ENCODE measurements around the gene NFKBIB.
"Not testable (repeated sequence)": the region's sequence is repeated elsewhere in the genome, so short reads cannot be mapped to it uniquely, and the experiment has no call there.

Gene NFKBIB

DNA sequence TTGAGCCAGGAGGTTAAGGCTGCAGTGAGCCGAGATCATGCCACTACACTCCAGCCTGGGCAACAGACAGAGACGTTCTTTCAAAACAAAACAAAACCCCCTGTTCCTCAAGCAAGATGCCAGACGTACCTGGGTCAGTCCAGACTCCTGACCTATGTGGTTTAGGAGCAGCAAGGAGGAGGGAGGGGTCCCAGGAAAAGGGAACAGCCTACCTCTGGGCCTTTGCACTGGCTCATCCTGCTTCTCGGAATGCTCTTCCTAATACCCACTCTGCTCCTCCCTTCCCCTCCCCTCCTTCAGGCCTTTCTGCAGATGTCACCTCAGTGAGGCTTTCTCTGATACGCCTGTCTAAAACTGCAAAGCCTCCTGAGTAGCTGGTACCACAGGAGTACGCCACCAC, 31.2 kb upstream of the NFKBIB start:
- H3K27me3 Mint-ChIP-seq, result no peaks in the 10 kb centered on the region
- no peaks in the 10 kb centered on the region for H3K9me3 Mint-ChIP-seq
- H3K36me3 Mint-ChIP-seq (ENCODE audit: low read depth), result peaks cover 23% of the 10 kb centered on the region
- H3K27ac Mint-ChIP-seq, result peak overlapping the region; percentile 91
- peaks cover 60% of the 10 kb centered on the region for H3K4me1 Mint-ChIP-seq (ENCODE audit: low read depth)
- H3K4me3 Mint-ChIP-seq, result peak overlapping the region; percentile 87

DNA sequence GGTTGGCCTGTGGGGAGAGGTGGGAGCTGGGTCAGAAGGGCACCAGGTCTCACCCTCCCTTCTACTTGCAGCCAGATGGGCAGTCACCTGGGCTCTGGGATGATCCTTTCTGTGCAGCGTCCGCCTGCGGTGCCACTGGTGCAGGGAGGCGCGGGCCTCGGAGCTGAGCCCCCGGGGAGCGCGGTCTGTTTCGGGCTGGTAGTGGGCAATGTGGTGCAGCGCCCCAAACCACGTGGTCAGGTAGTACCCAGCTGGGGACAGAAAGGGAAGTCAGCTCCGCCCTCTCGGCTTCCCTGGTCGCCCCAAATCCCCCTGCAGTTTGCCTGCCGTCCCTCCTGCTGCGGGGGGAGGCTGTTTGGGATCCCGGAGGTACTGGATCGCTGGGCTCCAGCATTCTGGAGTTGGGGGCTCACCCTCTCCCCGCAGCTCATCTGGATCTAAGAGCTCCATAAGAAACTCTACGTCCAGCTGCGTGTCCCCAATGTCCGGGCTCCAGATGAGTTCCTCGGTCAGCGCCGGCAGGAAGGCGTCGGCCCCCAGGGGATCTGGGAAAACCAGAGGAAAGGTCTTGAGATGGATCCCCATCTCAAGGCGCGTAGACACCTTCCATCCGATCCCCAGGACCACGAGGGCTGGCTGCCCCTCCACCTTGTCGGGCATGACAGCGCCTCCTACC, 30.5 kb upstream of the NFKBIB start:
- Mint-ChIP-seq H3K27me3 (no peaks in the 10 kb centered on the region), H3K27ac (peak overlapping the region; percentile 91), H3K36me3 (ENCODE audit: low read depth) (peaks cover 23% of the 10 kb centered on the region), H3K4me3 (peak overlapping the region; percentile 87), H3K9me3 (no peaks in the 10 kb centered on the region), H3K4me1 (ENCODE audit: low read depth) (peaks cover 58% of the 10 kb centered on the region)

DNA sequence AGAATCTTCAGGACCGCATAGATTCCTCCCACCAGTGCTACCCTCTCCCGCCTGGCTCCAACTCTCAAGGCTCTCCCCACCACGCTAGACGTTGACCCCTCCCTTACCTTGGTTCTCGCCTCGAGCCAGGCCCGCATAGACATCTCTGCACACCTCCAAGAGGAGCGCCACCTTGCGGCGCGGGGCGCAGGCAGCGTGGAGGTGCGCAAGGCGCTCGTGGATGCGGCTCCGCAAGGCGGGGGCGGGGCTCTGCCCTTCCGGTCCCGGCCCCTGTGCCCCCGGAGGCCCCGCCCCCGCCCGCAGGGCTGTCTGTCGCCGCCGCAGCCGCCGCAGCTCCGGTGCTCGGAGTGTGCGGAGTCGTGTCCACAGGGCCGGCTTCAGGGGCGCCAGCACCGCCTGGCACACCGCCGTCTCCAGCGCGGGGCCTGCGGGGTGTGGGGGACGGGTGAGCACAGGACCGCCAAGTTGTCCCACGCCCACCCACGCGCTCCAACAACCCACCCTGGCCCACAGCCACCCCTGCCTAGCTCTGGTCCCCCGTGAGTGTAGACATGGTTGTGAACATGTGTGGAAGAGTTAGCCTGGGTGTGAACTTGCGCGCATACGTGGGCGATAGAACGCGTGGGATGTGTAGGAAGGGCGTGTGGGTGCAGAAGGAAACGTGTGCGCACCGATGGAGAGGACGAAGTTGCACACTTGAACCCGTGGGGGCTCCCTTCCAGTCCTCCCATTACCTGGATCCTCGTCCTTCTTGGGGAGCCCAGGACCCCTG, 29.7 kb upstream of the NFKBIB start:
- no peaks in the 10 kb centered on the region for H3K9me3 Mint-ChIP-seq
- no peaks in the 10 kb centered on the region for H3K27me3 Mint-ChIP-seq
- peak overlapping the region; percentile 91 for H3K27ac Mint-ChIP-seq
- peak overlapping the region; percentile 87 for H3K4me3 Mint-ChIP-seq
- peaks cover 51% of the 10 kb centered on the region for H3K4me1 Mint-ChIP-seq (ENCODE audit: low read depth)
- H3K36me3 Mint-ChIP-seq (ENCODE audit: low read depth), result peaks cover 23% of the 10 kb centered on the region

DNA sequence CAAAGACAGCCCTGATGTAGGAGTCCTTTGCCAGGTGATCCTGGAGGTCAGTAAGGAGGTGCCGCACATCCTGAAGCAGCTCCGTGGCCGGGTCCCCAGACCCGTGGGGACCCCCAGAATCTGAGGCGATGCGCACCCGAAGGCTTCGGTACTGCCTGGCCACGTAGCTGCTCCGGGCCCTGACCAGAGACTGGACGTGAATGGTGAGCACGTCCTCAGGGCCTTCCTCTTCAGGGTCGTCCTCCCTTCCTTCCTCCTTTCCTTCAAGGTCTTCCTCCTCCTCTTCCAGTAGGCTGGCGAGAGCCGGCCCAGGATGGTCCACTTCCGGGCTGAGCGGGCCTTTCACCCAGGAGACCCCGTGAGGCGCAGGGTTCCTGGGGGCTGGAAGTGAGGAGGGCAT, 29.2 kb upstream of the NFKBIB start:
- H3K36me3 Mint-ChIP-seq (ENCODE audit: low read depth), result peaks cover 24% of the 10 kb centered on the region
- peak overlapping the region; percentile 87 for H3K4me3 Mint-ChIP-seq
- peaks cover 45% of the 10 kb centered on the region for H3K4me1 Mint-ChIP-seq (ENCODE audit: low read depth)
- H3K27me3 Mint-ChIP-seq, result no peaks in the 10 kb centered on the region
- H3K27ac Mint-ChIP-seq, result peak overlapping the region; percentile 87
- no peaks in the 10 kb centered on the region for H3K9me3 Mint-ChIP-seq

DNA sequence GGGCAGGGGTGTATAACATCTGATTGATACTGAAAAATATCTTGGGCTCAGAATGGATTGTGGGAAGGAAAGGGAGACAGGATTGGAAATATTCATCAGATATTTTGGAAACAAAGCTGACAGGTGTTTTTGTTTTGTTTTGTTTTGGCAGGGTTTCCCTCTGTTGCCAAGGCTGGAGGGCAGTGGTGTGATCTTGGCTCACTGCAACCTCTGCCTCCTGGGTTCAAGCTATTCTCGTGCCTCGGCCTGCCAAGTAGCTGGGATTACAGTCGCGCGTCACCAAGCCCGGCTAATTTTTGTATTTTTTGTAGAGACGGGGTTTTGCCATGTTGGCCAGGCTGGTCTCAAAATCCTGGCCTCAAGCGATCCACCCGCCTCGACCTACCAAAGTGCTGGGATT, 26.4 kb upstream of the NFKBIB start:
- peaks cover 44% of the 10 kb centered on the region for H3K4me1 Mint-ChIP-seq (ENCODE audit: low read depth)
- H3K27me3 Mint-ChIP-seq, H3K9me3 Mint-ChIP-seq, H3K4me3 Mint-ChIP-seq, H3K27ac Mint-ChIP-seq: not testable (repeated sequence)
- H3K36me3 Mint-ChIP-seq (ENCODE audit: low read depth), result peaks cover 20% of the 10 kb centered on the region

DNA sequence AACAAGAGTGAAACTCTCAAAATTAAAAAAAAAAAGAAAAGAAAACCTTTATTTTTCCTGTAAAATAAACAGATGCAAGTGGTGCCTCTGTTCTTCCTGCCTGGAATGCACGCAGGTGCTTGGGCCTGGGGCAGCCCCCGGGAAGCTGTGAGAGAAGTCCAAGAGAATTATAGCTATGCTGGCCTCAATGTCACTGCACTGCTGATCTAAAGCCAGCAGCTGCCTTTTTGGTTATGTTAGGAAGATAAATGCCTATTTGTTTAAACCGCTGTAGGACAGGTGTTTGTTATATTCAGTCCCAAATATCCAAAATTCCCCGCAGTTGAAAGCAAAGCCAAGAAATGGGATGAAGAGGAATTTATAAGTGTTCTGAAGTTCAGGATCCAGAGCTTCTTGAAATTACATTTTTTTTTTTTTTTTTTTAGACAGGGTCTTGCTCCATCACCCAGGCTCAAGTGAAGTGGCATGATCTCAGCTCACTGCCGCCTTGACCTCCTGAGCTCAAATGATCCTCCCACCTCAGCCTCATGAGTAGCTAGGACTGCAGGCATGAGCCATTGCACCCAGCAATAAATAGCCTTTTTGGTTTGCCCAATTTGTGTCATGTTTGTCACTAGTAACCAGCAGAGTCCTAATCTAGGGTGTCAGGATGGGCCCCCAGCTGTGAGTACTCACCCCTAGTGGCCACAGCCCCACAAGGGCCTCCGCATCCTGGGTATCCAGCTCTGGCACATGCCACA, 23.9 kb upstream of the NFKBIB start:
- Mint-ChIP-seq H3K27ac (peak overlapping the region; percentile 85), H3K4me3 (no peak overlapping the region), H3K36me3 (ENCODE audit: low read depth) (peaks cover 5% of the 10 kb centered on the region), H3K27me3 (no peaks in the 10 kb centered on the region), H3K4me1 (ENCODE audit: low read depth) (peaks cover 37% of the 10 kb centered on the region), H3K9me3 (no peaks in the 10 kb centered on the region)

DNA sequence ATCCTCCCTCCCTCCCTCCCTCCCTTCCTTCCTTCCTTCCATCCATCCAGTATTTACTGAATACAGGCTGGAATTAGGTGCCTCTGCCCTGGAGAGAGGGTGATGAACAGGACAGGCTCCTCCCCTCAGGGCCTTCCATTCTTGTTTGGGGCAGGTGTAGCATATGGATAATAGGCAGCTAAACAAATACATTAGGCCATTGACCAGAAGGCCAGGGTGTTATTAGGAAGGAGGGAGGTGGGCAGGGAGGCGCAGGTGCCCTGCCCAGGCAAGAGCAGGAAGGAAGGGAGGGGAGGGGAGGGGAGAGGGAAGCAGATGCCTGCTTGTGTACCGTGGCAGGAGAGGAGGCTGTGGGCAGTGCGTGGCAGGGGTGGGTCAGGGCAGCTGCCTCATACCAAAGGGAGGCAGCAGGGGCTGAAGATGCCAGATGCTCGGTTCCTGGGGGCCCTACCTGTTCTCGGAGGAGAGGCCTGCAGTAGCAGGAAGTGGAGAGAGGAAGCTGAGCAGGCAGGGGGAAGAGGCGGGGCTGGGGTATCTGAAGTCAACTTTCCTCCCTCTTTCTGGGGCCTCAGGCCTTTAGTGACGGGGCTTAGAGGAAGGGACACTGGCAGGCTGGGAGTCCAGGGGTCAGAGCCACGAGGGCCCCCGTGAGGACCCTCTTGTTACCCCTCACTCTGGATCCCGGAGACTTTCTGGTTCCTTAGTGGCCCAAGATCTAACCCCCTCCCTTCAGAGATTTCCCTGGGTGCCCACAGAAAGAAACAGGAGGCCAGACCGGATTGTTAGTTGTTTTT, 21.8 kb upstream of the NFKBIB start, which contains the start of gene RINL:
Gene RINL, minus strand, starts transcription at position 495 of the 794 bp plus-strand sequence. CDS start 1,533 bp downstream, outside the sequence.
- Mint-ChIP-seq H3K4me3 (peak within 1 kb of the TSS; percentile 92), H3K4me1 (ENCODE audit: low read depth) (peaks cover 36% of the 10 kb centered on the region), H3K9me3 (no peaks in the 10 kb centered on the region), H3K36me3 (ENCODE audit: low read depth) (peaks cover 5% of the 10 kb centered on the region), H3K27me3 (no peaks in the 10 kb centered on the region), H3K27ac (peak within 1 kb of the TSS; percentile 98)

DNA sequence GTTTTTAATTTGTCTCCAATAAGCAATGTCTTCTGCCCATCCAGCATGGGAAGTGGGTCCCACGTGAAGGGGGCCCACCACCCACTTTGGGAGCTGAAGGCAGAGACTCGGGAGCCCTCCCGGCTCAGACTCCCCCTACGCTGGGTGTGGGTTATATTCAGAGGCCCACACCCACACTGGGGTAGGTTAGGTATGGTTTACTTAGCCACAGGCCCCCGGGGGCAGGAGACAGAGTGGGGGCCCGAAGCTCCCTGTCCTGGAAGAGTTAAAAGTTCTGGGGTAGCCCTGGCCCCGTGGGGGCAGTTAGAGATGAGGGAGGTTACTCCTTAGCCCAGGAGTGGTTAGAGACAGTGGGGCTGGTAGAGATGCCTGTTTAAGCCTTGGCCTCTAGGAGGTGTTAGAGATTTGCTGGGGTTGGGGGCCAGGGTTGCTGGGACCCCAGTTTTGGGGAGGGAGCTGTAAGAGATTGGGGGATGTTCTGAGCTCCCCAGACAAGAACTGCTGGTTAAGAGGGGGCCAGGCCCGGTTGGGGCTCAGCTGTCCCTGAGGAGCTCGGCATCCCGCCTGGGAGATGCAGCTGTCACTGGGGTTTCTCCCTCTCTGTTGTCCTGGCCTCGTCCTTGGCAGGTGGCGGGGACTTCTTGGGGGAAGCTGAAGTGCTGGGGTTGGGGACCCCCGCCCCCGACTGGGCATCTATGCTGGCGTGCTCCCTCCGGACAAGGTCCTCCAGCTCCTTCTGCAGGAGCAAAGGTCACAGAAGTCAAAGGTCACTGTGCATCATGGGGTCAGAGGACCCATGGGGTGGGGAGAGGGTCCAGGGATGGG, 21.0 kb upstream of the NFKBIB start:
- H3K4me1 Mint-ChIP-seq (ENCODE audit: low read depth), result peaks cover 32% of the 10 kb centered on the region
- peak overlapping the region; percentile 98 for H3K27ac Mint-ChIP-seq
- H3K36me3 Mint-ChIP-seq (ENCODE audit: low read depth), result peaks cover 10% of the 10 kb centered on the region
- H3K4me3 Mint-ChIP-seq, result peak overlapping the region; percentile 92
- no peaks in the 10 kb centered on the region for H3K27me3 Mint-ChIP-seq
- no peaks in the 10 kb centered on the region for H3K9me3 Mint-ChIP-seq

DNA sequence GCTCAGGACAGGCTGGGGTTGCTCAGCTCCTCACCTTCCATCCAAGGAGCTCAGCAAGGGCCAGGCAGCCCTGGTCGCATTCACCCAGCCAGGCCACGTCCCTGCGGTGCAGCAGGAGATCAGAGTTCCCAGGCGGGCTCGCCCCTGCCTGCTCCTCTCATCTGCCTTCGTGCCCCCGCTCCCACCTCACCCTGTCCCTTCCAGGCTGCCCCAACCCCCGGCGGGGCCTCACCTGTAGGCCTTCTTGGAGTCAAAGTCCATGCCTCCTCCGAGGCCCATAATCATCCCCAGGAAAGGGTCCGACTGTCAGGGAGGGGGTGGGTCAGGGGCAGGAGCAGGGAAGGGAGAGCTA, 20.4 kb upstream of the NFKBIB start:
- peaks cover 32% of the 10 kb centered on the region for H3K4me1 Mint-ChIP-seq (ENCODE audit: low read depth)
- H3K27ac Mint-ChIP-seq, result no peak overlapping the region
- peaks cover 10% of the 10 kb centered on the region for H3K36me3 Mint-ChIP-seq (ENCODE audit: low read depth)
- H3K27me3 Mint-ChIP-seq, result no peaks in the 10 kb centered on the region
- H3K4me3 Mint-ChIP-seq, result no peak overlapping the region
- H3K9me3 Mint-ChIP-seq, result no peaks in the 10 kb centered on the region

- peaks cover 10% of the 10 kb centered on the region for H3K36me3 Mint-ChIP-seq (ENCODE audit: low read depth)
- peaks cover 32% of the 10 kb centered on the region for H3K4me1 Mint-ChIP-seq (ENCODE audit: low read depth)
- H3K9me3 Mint-ChIP-seq, result no peaks in the 10 kb centered on the region
- no peaks in the 10 kb centered on the region for H3K27me3 Mint-ChIP-seq
- H3K4me3 Mint-ChIP-seq, result no peak overlapping the region
- H3K27ac Mint-ChIP-seq, result peak overlapping the region; percentile 11
These were observed 19.5 kb upstream of the NFKBIB start for GRCh38 chr19:38880076-38880881.

GRCh38 chr19:38880882-38881609, 18.7 kb upstream of the NFKBIB start:
- Mint-ChIP-seq H3K4me3 (no peak overlapping the region), H3K27me3 (no peaks in the 10 kb centered on the region), H3K4me1 (ENCODE audit: low read depth) (peaks cover 32% of the 10 kb centered on the region), H3K36me3 (ENCODE audit: low read depth) (peaks cover 5% of the 10 kb centered on the region), H3K9me3 (no peaks in the 10 kb centered on the region), H3K27ac (no peak overlapping the region)

DNA sequence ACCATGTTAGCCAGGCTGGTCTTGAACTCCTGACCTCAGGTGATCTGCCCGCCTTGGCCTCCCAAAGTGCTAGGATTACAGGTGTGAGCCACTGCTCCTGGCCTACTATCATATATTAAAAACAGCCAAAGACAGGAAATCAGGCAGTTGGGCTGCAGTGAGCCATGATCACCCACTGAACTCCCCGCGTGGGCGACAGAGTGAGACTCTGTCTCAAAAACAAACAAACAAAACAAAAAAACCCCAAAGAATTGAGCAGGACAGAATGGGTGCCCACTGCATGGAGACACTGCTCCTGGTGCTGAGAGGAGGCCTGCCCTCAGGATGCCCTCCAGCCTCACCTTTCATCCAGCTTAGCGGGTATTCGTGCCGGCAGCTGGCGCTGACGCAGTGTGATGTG, 16.5 kb upstream of the NFKBIB start:
- Mint-ChIP-seq H3K27ac (peak overlapping the region; percentile 16), H3K9me3 (no peaks in the 10 kb centered on the region), H3K27me3 (no peaks in the 10 kb centered on the region), H3K4me3 (no peak overlapping the region), H3K4me1 (ENCODE audit: low read depth) (peaks cover 16% of the 10 kb centered on the region), H3K36me3 (ENCODE audit: low read depth) (peaks cover 5% of the 10 kb centered on the region)

- not testable (repeated sequence) for H3K27me3 Mint-ChIP-seq; H3K9me3 Mint-ChIP-seq; H3K4me3 Mint-ChIP-seq; H3K4me1 Mint-ChIP-seq (ENCODE audit: low read depth); H3K27ac Mint-ChIP-seq; H3K36me3 Mint-ChIP-seq (ENCODE audit: low read depth)
These were observed 15.1 kb upstream of the NFKBIB start for GRCh38 chr19:38884691-38885090.

All from stimulated activated naive CD8-positive, alpha-beta T cell treated with anti-CD3 and anti-CD28 coated beads, Interleukin-15, Interleukin-2, amounts not matched to agents 100 ng/mL and 50 ng/mL, for 24 hours (primary cell).